ENCODE results near the gene RAET1G. TPM values are rescaled to one million over a fixed set of nuclear protein-coding genes. Genes with fewer than 3 reads are reported as not detected.

The RAET1G gene
- polyA plus RNA-seq, 1 of the 3 experiments (the other 2 are of a cell fraction): 2.5 TPM

DNA sequence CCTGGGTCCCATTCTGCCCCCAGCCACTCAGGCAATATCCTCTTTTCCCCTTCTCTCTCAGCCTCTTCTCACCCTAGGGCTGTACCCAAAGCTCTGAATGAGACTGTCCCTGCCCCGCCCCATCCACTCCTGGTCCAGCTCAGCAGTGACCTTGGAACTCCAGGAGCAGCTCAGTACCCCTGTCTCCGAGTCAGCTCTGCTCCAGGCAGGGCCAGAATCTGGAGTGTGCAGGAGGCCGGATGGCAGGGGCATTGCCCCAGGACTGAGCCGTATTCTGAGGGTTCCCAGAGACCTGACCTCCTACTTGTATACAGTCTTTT is 2.0 kb upstream of the RAET1G start:
- Histone ChIP-seq H3K4me3 (ENCODE audit: low read depth in 2 of 2, low read length in 1 of 2) (no peak overlapping the region), H3K9ac (no peak overlapping the region), H4K20me1 (ENCODE audit: insufficient read depth) (no peaks in the 10 kb centered on the region), H3K4me2 (no peak overlapping the region), H3K9me2 (no peaks in the 10 kb centered on the region), H3K36me3 (replicated peaks in 1 of 2; ENCODE audit: control insufficient read depth in 1 of 2, insufficient read depth in 2 of 2, low read length in 1 of 2) (no peaks in the 10 kb centered on the region), H3F3A (replicated peaks; ENCODE audit: insufficient read depth) (no peaks in the 10 kb centered on the region), H2AFZ (ENCODE audit: low read depth) (no peak overlapping the region), H3K9me3 (no peaks in the 10 kb centered on the region), H3K27ac (ENCODE audit: low read depth in 2 of 2, low read length in 1 of 2) (no peak overlapping the region), H3K79me2 (ENCODE audit: insufficient read depth) (no peaks in the 10 kb centered on the region), H3K27me3 (ENCODE audit: insufficient read depth) (no peaks in the 10 kb centered on the region; the same call in 1 of the 2 replicates), H3K4me1 (ENCODE audit: control insufficient read depth in 1 of 2, insufficient read depth in 2 of 2, low read depth in 1 of 2, low read length in 1 of 2) (peaks cover 0 to 9% of the 10 kb centered on the region in 2 experiments; a peak in 1 of 4 replicates)
- POLR2A ChIA-PET: no interaction called here
- TF ChIP-seq SIN3A (IDR thresholded peaks at IDR 0.05; ENCODE audit: borderline replicate concordance, low read depth, low read length): no peak
- TF ChIP-seq RXRA (IDR thresholded peaks at IDR 0.05; ENCODE audit: borderline replicate concordance, low read depth): no peak
- TF ChIP-seq MEF2A (IDR thresholded peaks at IDR 0.05; ENCODE audit: borderline replicate concordance, low read depth): no peak
- TF ChIP-seq JUND (IDR thresholded peaks at IDR 0.05): no peak
- no peak for TF ChIP-seq CHD2 (IDR thresholded peaks at IDR 0.05; ENCODE audit: low read length, partially characterized antibody)
- no peak for TF ChIP-seq EP300 (IDR thresholded peaks at IDR 0.05; ENCODE audit: borderline replicate concordance in 1 of 2, low read depth in 1 of 2, low read length in 1 of 2)
- no peak for TF ChIP-seq RAD21 (IDR thresholded peaks at IDR 0.05; ENCODE audit: low read length)
- TF ChIP-seq POLR2AphosphoS5 (IDR thresholded peaks at IDR 0.05; ENCODE audit: low read depth, low read length): no peak
- no peak for TF ChIP-seq MAX (IDR thresholded peaks at IDR 0.05; ENCODE audit: low read depth)
- TF ChIP-seq NRF1 (IDR thresholded peaks at IDR 0.05; ENCODE audit: low read depth, low read length): no peak
- no peak for TF ChIP-seq FOSL2 (IDR thresholded peaks at IDR 0.05; ENCODE audit: borderline replicate concordance, low read depth)
- TF ChIP-seq SMC3 (IDR thresholded peaks at IDR 0.05; ENCODE audit: low read depth, low read length): no peak
- TF ChIP-seq GATA2 (CRISPR knock-in tag; IDR thresholded peaks at IDR 0.05): no peak
- TF ChIP-seq ZBTB33 (IDR thresholded peaks at IDR 0.05; ENCODE audit: borderline replicate concordance, low read depth): no peak
- DNase-seq: no peak
- CTCF ChIA-PET: interaction anchor here (0.7 to 2.4 kb wide), 6 partner anchors 10 to 90 kb away, joined by 3 to 23 read pairs (median 6); partner anchors contain the start of gene LRP11
- 93% methylated on average over 2 of the region's 4 CpGs for WGBS (ENCODE audit: low lambda C conversion rate)

DNA sequence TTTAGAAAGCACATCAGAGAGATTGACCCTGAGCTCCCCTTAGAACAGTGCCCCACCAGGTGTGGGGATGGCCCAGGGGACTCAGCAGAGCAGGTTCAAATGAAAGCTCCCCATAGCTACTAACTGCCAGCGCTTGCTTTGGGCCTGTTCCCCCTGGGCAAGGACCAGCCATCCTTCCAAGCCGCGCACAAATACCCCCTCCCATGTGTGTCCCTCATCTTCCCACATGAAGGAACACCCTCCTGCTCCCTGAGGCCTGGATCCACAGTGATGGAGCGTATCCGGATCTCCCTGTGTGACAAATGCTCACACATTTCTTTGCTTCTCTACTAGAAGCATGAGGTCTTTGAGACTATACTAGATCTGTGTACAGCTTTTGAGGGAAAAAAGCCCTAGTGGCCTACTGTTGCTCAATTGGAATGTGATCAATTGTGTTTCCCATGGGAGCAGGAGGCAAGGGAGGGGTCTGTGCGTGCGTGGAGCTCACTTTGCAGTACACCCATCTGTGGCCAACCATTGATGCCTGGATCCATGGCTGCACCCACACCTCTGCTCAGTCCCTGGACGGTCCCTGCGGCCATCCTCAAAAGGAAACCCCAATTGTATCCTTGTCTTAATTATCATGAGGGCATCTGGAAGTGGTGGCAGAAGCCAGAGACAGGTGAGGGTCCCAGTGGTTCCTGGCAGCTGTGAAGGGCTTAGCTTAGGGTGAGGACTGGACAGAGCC is 1.4 kb upstream of the RAET1G start:
- Histone ChIP-seq H3K27me3 (ENCODE audit: insufficient read depth) (no peaks in the 10 kb centered on the region; the same call in 1 of the 2 replicates), H3F3A (replicated peaks; ENCODE audit: insufficient read depth) (no peaks in the 10 kb centered on the region), H3K79me2 (ENCODE audit: insufficient read depth) (no peaks in the 10 kb centered on the region), H3K9ac (no peak overlapping the region), H3K27ac (ENCODE audit: low read depth in 2 of 2, low read length in 1 of 2) (no peak overlapping the region), H3K4me2 (no peak overlapping the region), H2AFZ (ENCODE audit: low read depth) (no peak overlapping the region), H3K4me1 (ENCODE audit: control insufficient read depth in 1 of 2, insufficient read depth in 2 of 2, low read depth in 1 of 2, low read length in 1 of 2) (peaks cover 0 to 9% of the 10 kb centered on the region in 2 experiments; a peak in 1 of 4 replicates), H3K36me3 (replicated peaks in 1 of 2; ENCODE audit: control insufficient read depth in 1 of 2, insufficient read depth in 2 of 2, low read length in 1 of 2) (no peaks in the 10 kb centered on the region), H3K9me2 (no peaks in the 10 kb centered on the region), H3K4me3 (ENCODE audit: low read depth in 2 of 2, low read length in 1 of 2) (no peak overlapping the region), H3K9me3 (no peaks in the 10 kb centered on the region), H4K20me1 (ENCODE audit: insufficient read depth) (no peaks in the 10 kb centered on the region)
- POLR2A ChIA-PET: no interaction called here
- no peak for DNase-seq
- WGBS (ENCODE audit: low lambda C conversion rate): 100% methylated on average over 8 of the region's 9 CpGs
- CTCF ChIA-PET: interaction anchor here (0.7 to 2.4 kb wide), 6 partner anchors 42 to 359 kb away, joined by 3 to 23 read pairs (median 6); partner anchors contain the start of genes GINM1 and LRP11
- TF ChIP-seq ZBTB33 (IDR thresholded peaks at IDR 0.05; ENCODE audit: borderline replicate concordance, low read depth) (no peak), CHD2 (IDR thresholded peaks at IDR 0.05; ENCODE audit: low read length, partially characterized antibody) (no peak), RXRA (IDR thresholded peaks at IDR 0.05; ENCODE audit: borderline replicate concordance, low read depth) (no peak), IRF3 (IDR thresholded peaks at IDR 0.05; ENCODE audit: low read depth, low read length) (no peak), FOXM1 (IDR thresholded peaks at IDR 0.05; ENCODE audit: low read depth) (no peak)
- TF ChIP-seq, protein P1, sequence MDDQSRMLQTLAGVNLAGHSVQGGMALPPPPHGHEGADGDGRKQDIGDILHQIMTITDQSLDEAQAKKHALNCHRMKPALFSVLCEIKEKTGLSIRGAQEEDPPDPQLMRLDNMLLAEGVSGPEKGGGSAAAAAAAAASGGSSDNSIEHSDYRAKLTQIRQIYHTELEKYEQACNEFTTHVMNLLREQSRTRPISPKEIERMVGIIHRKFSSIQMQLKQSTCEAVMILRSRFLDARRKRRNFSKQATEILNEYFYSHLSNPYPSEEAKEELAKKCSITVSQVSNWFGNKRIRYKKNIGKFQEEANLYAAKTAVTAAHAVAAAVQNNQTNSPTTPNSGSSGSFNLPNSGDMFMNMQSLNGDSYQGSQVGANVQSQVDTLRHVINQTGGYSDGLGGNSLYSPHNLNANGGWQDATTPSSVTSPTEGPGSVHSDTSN (IDR thresholded peaks at IDR 0.05): no peak
- TF ChIP-seq, protein P2, sequence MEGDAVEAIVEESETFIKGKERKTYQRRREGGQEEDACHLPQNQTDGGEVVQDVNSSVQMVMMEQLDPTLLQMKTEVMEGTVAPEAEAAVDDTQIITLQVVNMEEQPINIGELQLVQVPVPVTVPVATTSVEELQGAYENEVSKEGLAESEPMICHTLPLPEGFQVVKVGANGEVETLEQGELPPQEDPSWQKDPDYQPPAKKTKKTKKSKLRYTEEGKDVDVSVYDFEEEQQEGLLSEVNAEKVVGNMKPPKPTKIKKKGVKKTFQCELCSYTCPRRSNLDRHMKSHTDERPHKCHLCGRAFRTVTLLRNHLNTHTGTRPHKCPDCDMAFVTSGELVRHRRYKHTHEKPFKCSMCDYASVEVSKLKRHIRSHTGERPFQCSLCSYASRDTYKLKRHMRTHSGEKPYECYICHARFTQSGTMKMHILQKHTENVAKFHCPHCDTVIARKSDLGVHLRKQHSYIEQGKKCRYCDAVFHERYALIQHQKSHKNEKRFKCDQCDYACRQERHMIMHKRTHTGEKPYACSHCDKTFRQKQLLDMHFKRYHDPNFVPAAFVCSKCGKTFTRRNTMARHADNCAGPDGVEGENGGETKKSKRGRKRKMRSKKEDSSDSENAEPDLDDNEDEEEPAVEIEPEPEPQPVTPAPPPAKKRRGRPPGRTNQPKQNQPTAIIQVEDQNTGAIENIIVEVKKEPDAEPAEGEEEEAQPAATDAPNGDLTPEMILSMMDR (IDR thresholded peaks at IDR 0.05): no peak

Data from SK-N-SH (cell line).